GM18868 (cell line): ENCODE data around the gene NR1D1.

Source experiments
- ATAC-seq: cut with Tn5 transposase; IDR thresholded peaks from one replicate; pipeline ENCODE4 v1.9.1; 2021; ENCODE audit warnings: mild to moderate bottlenecking, moderate library complexity; ENCODE audit not compliant: unreplicated experiment

The NR1D1 gene

DNA sequence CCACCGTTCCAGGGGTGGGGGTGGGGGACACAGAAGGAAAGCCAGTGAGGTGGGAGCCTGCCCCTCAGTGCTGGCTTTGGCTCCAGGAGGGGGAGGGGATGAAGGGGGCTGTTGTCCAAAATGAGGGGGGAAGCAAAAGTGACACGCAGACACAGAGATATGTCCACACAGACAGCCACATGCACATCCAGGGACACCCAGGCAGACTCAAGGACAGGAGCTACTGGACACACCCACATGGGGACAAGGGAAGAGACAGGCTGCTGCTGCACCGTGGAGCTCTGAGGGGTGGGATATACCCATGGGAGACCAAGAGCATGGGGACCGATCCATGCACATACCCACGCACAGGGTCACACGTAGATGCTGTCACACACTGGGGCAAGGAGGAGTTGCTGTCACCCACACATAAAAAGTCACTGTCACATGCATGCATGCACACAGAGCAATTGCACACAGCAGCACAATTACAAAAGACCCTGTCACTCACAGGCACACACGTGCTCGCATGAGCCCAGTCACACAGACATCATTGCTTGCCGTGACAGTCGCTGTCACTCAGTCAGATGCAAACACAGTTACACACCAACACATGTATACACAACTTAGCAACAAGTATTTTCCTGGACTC is 36.4 kb downstream of the NR1D1 start:
- no peak for ATAC-seq

DNA sequence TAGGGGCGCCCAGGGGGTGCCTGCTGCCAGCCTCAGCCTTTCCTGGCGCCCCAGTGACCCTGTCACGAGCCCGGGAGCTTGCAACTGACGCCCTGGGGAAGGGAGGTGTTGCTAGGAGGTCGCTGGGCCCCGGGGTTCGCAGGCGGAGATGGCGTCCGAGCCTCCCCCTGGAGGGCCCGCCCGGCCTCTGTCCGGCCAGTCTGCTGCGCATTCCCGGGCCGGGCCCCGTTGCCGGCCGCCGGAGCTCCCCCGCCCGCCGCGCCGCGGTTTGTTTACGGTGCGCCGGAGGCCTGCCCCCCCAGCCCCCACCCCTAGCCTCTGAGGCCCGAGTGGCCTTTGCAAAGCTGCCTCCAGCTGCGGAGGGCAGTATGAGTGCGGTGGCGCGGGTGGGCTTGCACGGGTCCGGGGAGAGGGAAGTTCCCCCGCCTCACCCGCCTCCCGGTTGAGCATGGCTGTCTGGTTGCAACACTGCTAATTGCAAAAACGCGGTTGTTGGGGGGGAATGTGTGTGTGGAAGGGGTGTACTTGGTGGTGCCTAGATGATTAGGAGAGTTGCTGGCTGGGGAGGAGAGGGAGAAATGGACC is 37.1 kb downstream of the NR1D1 start:
- ATAC-seq = peak; percentile 16

DNA sequence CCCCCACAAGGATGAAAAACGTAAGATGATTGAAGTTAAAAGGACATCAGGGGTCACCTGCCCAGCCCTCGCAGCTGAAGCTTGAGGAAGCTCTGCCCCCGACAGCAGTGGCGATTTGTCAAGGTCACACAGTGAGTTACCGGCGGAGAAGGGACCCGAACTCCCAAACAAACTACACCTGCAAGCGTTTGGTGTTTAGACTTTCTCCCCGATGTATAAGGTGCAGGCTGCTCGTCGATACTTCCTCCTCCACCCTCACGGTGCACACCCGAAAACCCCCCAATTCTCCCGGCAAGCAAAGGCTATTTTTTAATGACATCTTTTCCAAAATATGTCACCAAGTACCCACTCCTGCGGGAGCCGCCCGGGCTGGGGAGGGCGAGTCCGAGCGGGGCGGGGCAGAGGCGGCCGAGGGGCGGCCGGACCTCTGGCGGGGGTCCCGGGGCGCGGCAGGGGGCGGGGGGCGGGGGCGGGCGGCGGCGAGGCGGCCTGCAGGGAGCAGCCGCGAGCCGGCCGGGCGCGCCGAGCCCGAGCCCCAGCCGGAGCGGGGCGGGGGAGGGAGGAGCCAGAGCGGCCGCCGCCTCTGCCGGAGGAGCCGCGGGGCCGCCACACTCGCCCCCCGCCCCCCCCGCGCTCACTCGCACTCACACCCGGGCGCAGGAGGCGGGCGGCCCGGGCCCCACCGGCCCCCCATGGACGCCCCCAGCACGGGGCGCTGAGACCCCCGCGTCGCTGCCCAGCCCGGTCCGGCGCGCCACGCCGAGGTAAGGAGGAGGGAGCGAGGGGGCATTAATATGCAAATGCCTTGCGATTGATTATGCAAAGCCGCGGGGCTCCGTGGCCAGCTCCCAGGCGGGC is 37.8 kb downstream of the NR1D1 start, which contains the start of gene THRA:
Gene THRA, plus strand, starts transcription at position 637 of the 858 bp plus-strand sequence. CDS start 11,524 bp downstream, outside the sequence.
- ATAC-seq = peak; percentile 59

DNA sequence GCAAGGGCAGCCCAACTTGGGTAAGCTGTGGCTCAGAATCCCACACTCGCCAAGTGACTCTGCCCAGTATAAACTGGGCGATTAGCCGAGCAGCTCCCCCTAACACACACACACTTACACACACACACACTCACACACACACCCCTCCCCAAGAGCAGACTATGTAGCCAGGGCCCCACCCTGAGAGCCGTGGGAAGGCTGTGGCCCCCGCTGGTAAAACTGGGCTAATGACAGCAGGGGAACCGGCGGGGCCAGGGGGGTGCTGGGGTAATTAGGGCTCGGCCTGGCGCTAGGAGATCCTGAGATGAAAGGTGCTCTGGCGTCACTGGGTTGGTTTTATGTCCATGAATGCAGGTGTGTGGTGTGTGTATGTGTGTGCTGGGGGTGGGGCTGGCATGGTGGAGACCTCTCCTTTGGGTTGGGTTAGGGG is 38.8 kb downstream of the NR1D1 start:
- ATAC-seq = no peak

DNA sequence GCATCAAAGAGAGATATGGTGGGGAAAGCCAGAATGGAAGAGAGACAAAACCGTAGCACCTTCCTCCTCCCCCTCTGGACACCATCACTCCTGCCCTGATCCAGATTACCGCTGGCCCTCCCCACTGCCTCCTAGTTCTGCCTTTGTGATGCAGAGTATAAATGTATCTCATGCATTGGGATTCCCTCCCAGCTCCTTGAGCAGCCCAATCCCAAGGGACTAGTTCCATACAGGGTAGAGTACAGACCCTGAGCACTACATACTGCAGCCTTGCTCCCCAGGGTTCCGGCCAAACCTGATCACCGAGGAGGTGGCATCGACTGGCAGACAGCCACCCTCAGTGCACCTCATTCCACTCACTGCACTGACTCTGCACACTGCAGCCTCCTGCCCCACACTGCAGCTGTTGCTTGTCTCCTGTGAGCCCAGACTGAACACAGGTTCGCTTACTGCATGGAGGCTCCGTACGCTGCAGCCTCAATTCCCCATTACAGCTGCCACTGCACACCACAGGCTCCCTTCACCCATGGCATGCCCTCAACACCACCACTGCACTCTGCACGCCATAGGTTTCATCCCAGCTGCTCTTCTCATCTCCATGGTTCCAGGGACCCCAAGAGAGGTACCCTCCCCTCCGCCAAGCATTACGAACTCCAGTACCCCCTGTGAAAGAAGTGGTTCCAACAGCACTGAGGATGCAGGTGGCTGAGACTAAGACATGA is 39.3 kb downstream of the NR1D1 start:
- no peak for ATAC-seq

DNA sequence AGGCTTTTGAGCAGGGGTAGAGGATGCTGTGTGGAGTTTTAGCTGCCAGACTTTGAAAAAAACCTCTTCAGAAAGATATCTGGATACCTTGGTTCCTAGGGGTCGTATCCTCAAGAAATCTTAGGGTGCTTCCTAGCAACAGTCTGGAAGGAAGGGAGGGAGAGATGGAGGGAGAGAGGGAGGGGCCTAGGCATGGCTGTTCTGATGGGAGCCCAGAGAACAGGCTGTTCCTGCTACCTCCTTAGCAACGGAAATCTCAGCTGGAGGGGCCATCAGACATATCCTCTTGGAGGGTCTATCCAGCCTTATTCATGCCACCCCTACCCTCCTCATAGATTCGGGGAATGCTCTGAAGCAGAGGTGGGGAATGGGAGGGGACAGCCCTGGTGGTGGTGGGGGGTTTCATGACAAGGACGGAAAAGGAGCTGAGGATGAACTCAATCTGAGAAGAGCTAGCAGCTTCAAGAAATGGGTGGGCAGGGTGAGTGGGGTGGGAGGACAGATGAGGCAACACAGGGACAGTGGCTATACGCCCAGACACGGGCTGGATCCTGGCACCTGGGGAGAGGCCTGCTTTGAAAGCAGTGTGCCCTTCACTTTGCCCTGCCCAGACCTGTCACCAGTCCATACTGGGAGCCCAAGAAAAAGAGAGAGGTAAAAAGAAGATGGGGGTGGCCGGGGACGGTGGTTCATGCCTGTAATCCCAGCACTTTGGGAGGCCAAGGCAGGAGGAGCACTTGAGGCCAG is 40.5 kb downstream of the NR1D1 start:
- ATAC-seq = no peak

DNA sequence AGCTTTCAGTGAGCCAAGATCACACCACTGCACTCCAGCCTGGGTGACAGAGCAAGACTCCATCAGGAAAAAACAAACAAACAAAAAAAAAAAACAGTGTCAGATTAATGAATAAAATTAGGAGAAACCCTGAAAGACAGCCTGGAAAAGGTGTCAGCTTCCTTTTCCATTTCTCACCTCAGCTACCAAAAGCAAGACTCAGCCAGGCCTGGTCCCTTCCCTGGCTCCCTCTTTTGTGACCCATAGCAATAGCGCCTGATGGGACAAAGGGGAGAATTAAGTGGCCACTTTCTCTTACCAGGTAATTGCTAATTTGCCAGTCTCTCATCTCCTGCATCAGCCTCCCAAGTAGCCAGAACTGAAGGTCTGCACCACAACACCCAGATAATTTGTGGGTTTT is 41.5 kb downstream of the NR1D1 start:
- no peak for ATAC-seq

DNA sequence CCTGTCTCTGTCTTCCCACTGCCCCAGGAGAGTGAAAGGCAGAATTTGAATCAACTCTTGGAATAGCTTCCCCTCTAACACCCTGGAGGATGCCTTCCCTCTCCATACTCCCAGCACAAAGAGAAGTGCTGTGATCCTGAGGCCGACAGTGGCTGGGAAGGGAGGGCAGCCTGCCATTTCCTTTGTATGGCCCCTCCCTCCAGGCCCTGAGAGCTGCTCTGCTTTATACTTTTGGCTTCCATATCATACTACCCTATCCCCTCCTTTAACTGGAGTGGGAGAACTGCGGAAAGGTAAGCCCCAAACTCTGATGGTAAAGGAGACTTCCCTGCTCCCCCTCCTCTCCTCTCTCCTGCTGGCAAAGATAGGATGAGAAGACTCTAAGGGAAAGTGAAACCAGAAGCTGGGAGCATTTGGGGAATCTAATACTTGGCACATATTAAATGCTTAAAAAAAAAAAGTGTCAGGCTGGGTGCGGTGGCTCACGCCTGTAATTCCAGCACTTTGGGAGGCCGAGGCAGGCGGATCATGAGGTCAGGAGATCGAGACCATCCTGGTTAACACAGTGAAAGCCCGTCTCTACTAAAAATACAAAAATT is 42.1 kb downstream of the NR1D1 start:
- no peak for ATAC-seq

DNA sequence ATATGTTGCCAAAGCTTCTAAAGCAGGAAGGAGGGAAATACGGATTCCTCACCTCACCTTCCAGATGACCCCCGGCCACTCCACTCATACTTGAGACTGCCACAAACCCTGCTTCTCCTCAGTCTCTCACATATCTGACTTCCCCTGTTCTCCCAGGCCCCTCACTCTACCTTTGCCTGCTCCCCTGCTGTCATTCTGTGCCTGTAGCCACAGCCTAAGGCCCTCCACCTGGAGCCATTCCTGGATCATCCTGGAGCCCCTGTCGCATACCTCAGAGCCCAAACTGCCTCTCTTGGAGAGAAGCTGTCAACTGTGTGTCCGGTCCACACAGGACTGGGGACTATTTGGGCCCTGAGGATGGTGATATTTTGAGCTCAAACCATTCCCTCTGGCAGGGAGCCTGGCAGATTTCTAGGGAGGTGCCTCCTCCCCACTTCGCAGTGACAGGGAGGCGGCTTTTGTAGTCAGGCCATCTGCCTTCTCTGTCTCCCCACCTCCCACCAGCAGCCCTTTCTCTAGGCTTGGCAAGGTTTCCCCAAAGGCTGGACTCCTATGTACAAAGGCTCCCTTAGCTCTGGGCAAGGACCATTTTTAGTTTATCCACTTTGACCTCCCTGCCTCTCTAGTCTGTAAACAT is 43.9 kb downstream of the NR1D1 start:
- no peak for ATAC-seq
